HuH-7.5 (cell line): ENCODE measurements around the gene HYDIN.
"Not testable (repeated sequence)": the region's sequence is repeated elsewhere in the genome, so short reads cannot be mapped to it uniquely, and the experiment has no call there.

Source experiments
- DNase-seq: peaks from one replicate; pipeline ENCODE4 v3.0.0; 2011; ENCODE audit warnings: low spot score

HYDIN gene

GRCh38 chr16:70851299-70851698, 379.2 kb downstream of the HYDIN start:
- not testable (repeated sequence) for DNase-seq

GRCh38 chr16:70823498-70824118, 406.9 kb downstream of the HYDIN start:
- not testable (repeated sequence) for DNase-seq

GRCh38 chr16:70822734-70823133, 407.8 kb downstream of the HYDIN start:
- DNase-seq, result not testable (repeated sequence)

GRCh38 chr16:70818088-70818487, 412.4 kb downstream of the HYDIN start:
- DNase-seq, result not testable (repeated sequence)

GRCh38 chr16:70809392-70810060, 421.0 kb downstream of the HYDIN start:
- no peak for DNase-seq

- no peak for DNase-seq
Observed at GRCh38 chr16:70808371-70808770, 422.2 kb downstream of the HYDIN start.

GRCh38 chr16:70805787-70806186, 424.7 kb downstream of the HYDIN start:
- DNase-seq, result no peak

GRCh38 chr16:70805380-70805779, 425.1 kb downstream of the HYDIN start:
- DNase-seq, result no peak

- DNase-seq, result no peak
Observed at GRCh38 chr16:70804734-70805169, 425.8 kb downstream of the HYDIN start.

- DNase-seq, result no peak
Observed at GRCh38 chr16:70804153-70804733, 426.3 kb downstream of the HYDIN start.

- DNase-seq, result no peak
Observed at GRCh38 chr16:70803319-70803718, 427.2 kb downstream of the HYDIN start.

GRCh38 chr16:70801611-70802010, 428.9 kb downstream of the HYDIN start:
- no peak for DNase-seq

- peak; percentile 84 for DNase-seq
Observed at GRCh38 chr16:70800781-70801480, 429.6 kb downstream of the HYDIN start, which contains the start of gene VAC14. TSS of gene VAC14 (minus strand) at chr16:70801158. CDS start at chr16:70800900, 258 bp downstream.

GRCh38 chr16:70800311-70800710, 430.2 kb downstream of the HYDIN start:
- DNase-seq, result no peak

GRCh38 chr16:70796301-70796700, 434.2 kb downstream of the HYDIN start:
- no peak for DNase-seq

GRCh38 chr16:70795296-70795912, 435.1 kb downstream of the HYDIN start:
- no peak for DNase-seq

- no peak for DNase-seq
Observed at GRCh38 chr16:70793851-70794502, 436.5 kb downstream of the HYDIN start.

- no peak for DNase-seq
Observed at GRCh38 chr16:70790815-70791214, 439.7 kb downstream of the HYDIN start.

GRCh38 chr16:70789595-70790447, 440.7 kb downstream of the HYDIN start:
- DNase-seq, result no peak
